ENCODE measurements around the gene CHST12.
"Not testable (repeated sequence)": the region's sequence is repeated elsewhere in the genome, so short reads cannot be mapped to it uniquely, and the experiment has no call there.

The CHST12 gene

DNA sequence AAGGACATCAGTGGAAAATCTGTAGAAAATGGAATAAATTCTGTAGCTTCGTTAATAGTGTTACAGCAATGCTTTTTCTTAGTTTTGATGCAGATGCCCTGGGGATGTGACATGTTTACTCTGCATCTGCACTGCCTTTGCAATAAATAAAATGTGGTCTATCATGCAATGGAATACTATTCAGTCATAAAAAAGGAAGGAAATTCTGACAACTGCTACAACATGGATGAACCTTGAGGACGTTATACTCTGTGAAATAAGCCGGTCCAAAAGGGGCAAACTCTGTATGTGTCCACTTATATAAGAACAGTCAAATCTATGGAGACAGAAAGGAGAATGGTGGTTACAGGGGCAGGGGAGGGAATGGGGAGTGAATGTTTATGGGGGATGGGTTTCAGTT, 59.3 kb downstream of the CHST12 start:
- DNase-seq: no peak

GRCh38 chr7:2465928-2466327, 62.5 kb downstream of the CHST12 start:
- DNase-seq: no peak

DNA sequence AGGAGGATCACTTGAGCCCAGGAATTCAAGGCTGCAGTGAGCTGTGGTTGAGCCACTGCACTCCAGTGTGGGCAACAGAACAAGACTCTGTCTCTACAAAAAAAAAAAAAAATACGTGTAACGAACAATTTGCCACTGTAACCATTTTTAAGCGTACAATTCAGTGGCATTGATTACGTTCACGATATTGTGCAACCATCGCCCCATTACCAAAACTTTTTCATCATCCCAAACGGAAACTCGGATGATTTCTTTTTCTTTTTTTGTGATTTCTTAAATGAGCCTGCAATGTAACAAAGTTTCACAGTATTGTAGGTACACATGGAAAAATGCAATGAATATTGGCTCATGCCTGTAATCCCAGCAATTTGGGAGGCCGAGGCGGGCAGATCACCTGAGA, 63.3 kb downstream of the CHST12 start:
- DNase-seq: no peak

- DNase-seq: no peak
Measured at GRCh38 chr7:2468227-2468626, 64.8 kb downstream of the CHST12 start.

DNA sequence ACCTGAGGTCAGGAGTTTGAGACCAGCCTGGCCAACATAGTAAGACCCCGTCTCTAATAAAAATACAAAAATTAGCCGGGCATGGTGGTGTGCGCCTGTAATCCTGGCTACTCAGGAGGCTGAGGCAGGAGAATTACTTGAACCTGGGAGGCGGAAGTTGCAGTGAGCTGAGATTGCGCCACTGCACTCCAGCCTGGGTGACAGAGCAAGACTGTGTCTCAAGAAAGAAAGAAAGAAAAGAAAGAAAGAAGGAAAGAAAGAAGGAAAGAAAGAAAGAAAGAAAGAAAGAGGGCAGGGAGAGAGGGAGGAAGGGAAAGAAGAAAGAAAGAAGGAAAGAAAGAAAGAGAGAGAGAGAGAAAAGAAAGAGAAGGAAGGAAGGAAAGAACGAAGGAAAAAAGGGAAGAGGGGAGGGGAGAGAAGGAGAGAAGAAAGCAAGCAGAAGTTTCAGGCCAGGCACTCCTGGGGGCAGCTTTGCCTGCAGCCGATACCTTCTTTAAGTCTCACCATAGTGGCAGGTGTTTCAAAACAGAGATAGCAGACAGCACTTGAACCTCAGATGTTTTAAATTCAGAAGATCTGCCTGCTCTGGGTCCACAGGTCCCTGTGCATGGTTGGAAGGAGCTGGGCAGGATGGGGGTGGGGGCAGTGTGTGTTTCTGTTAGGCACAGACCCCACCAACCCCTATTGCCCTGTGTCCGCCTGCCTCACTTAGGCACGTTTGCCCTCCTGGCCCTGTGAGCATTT, 66.2 kb downstream of the CHST12 start:
- not testable (repeated sequence) for DNase-seq

DNA sequence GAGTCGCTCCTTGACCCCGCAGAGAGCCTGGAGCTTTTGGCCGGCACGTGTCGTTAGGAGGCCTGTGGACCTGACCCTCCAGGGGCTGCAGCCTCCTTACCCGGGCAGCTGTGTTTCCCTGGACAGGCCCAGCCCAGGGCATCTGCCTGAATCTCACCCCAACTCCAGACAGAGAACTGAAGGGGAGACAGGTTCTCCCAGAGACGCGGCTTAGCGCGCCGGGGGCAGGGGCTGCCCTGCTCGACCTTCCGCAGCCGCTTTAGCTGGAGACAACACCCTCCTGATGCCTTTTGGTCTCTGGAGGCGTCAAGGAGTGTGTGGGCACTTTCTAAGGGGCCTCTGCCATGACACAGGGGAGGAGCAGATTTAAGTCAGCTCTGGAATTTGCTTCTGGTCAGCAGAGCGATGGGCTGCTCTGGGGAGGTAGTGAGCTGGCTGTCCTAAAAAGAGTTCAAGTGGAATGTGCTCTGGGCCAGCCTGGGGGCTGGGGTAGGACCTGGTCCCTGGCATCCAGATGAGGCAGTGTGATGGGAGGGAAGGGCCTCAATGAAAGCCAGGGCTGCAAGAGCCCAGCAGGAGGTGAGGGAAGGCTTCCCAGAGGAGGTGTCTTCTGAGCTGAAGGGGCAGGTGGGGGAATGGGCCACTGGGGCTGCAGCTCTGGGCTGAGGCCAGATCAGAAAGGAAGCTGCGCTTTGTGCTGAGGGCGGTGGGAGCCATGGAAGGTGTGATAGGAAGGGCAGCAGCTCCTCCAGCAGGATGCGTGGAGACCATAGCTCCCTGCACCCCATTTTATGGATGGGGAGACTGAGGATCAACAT, 67.0 kb downstream of the CHST12 start:
- no peak for DNase-seq

GRCh38 chr7:2471022-2471329, 67.6 kb downstream of the CHST12 start:
- DNase-seq: no peak

GRCh38 chr7:2471396-2471795, 68.0 kb downstream of the CHST12 start:
- no peak for DNase-seq

GRCh38 chr7:2472739-2473138, 69.3 kb downstream of the CHST12 start:
- no peak for DNase-seq

DNA sequence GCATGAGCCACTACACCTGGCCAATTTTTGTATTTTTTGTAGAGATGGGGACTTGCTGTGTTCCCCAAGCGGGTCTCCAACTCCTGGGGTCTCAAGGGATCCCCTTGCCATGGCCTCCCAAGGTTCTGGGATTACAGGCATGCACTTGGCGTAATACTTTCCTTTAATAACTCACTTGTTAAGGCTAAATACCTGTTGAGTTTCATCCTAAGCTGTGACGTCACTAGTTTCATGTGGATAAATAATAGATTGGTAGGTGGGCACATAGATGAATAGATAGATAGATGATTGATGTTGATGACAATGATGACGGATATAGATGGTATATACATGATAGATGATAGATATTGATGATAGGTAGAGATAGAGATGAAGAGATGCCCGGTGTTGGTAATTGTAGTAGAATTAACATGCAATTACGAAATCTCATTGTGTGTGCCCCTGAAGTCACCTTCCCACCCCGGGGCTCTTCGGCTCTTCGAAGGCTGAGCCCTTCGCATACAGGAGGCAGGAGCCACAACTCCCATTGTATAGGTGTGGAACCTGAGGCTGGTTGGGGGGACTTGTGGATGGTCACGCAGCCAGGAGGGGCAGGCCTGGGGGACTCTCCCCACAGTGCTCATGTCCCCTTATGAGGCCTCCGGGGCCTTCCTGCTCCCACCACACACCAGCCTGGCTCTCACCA, 70.2 kb downstream of the CHST12 start:
- DNase-seq: no peak

DNA sequence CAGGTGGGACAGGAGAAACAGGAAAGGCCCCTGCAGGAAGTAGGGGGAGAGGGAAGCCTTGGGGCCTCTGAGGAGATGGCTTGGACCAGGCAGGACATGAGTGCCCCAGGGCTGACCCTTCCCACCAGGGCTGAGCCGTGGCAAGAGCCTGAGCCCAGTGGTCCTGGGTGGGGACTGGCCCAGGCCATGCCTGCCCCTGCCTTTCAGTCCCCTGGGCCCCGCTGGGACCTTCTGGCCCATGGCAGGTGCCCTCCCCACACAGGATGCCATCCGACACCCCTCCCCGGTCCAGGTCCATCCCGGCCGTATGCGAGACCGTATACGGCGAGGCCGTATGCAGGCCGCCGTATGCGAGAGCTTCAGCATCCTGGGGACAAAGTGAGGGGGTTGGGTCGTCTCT, 70.8 kb downstream of the CHST12 start:
- no peak for DNase-seq

GRCh38 chr7:2474813-2475677, 71.6 kb downstream of the CHST12 start:
- DNase-seq: no peak

DNA sequence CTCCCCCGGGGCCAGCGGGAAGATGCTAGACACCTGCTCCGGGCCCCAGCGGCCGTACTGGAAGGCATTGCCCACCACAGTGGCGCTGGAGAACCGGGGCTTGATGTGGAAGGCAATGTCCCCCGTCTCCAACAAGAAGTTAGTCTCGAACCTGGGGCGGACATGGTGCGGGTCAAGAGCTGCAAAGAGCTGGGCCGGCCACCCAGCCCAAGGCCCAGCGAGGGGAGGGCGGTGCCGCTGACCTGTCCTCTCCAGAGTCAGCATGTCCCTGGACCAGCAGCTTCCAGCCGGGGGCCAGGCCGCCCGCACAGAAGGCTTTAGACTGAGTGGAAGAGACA, 72.2 kb downstream of the CHST12 start:
- no peak for DNase-seq

DNA sequence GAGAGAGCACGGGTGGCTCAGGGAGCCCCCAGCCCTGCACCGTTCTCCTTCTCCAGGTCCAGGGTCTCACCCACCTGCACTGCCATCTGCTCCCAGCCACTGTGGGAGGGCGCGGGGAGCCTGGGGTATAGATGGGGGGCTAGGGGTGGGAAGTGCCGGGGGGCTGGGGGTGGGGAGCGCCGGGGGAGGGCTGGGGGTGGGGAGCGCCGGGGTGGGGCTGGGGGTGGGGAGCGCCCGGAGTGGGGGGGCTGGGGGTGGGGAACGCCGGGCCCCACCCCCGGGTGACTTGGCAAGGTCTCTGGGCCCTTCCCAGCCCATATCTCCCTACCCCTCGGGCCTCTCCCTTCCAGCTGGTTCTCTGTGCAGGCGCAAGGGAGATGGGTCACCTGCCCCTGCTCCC, 72.9 kb downstream of the CHST12 start, which contains the start of gene GRIFIN:
GRIFIN (minus strand) TSS at position 101 of the 400 bp plus-strand sequence; CDS start at position 86, 15 bp downstream.
- no peak for DNase-seq

DNA sequence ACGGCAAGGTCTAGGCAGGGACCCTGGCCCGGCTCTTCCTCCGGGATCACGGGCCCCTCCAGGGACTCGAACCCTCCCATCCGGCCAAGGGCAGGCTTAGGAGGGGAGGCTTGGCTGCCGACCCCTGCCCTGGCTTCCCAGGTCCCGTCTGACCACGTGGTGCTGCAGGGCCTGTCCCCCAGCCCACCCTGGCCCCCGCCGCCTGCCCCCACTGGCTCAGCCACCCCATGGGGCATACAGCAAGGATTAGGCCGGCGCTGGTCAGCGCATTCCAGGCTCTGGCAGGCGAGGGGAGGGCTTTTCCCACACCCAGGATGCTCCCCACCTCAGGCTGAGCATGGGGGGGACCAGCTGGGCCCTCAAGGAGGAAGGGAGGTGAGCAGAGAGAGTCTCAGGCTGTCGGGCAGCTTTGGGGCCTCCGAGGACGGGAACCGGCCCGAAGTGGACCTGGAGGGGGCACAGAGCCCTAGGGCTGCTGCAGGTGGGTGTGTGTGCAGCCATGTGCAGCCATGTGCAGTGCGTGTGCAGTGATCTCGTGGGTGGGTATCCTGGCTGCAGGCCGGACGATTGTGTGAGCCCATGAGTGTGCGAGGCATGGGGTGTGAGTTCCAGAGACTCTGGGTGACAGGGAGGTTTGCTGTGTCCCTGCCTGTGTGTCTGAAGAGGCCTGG, 73.5 kb downstream of the CHST12 start:
- DNase-seq: no peak

DNA sequence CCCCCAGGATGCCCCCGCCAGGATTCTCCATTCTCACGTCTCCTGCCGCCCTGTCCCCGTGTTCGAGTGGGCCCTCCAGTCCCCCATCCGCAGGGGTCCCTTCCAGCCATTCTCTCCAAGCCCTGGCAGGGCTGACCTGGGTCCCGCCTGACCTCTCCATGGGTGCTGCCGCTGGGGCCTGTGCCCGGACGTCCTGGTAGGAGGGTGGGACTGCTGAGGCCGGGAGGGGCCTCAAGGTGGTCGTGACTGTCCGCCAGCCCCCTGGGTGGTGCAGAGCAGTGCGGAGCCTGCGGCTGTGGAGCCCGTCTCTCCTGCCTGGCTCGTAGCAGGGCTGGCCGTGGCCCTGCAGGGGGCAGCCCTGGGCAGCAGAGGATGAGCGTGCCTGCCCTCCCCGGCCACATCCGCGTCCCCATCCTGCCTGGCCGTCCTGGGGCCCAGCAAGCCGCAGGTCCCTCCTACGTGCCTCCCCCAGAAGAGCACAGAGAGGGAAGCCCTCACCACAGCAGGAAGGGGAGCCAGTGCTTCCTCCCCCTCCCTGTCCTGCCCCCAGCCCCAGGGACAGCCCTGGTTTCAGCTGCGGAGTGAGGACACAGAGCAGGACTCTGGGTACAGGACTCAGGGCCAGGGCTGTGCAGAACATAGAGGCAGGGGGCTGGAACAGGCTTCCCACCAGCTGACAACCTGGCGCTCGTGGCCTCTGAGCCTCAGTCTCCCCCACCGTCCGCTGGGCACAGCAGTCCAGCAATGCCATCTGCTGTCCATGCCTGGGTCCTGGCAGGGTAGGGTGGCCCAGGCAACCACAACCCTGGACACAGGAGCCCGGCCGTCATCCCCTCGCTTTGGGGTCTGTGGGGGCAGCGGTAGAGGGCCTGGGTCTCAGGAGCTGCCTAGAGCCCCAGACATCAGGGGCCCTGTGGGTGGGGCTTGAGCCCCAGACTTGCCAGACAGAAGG, 74.3 kb downstream of the CHST12 start:
- peak; percentile 60 for DNase-seq

DNA sequence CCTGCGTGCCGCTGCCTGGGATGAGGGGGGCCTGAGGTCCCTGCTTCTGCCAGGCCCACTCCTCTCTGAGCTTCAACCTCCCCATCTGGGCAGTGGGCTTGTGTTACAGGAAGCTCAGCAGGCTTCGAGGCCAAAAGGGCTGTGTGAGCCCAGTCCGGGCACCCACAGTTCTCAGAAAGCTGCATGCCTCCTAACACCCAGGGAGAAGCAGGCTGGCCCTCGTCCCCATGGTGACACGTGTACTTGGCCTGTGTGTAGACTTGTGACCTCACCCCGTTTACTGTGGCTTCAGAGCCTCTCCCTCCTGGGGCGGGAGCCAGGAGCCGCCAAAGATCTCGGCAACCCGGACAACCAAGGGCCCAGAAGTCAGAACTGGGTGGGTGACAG, 75.0 kb downstream of the CHST12 start:
- peak; percentile 43 for DNase-seq

DNA sequence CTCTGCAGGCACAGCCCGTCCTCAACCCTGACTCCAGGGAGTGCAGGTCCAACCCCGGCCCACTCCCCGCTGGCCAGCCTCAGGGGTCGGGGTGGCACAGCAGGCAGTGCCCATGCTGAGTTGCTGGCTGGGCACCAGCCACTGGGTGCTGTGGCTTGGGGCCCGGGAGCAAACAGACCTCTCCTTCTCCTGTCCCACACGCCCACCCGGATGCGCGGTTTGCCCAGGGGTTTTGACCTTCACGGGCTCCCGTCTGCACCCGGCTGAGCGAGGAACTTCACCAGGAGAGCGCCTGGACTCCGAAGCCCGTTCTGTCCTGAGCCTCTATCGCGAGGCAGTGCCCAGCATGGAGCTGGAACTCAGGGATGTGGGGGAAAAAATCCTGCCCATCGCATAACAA, 75.4 kb downstream of the CHST12 start:
- no peak for DNase-seq

DNA sequence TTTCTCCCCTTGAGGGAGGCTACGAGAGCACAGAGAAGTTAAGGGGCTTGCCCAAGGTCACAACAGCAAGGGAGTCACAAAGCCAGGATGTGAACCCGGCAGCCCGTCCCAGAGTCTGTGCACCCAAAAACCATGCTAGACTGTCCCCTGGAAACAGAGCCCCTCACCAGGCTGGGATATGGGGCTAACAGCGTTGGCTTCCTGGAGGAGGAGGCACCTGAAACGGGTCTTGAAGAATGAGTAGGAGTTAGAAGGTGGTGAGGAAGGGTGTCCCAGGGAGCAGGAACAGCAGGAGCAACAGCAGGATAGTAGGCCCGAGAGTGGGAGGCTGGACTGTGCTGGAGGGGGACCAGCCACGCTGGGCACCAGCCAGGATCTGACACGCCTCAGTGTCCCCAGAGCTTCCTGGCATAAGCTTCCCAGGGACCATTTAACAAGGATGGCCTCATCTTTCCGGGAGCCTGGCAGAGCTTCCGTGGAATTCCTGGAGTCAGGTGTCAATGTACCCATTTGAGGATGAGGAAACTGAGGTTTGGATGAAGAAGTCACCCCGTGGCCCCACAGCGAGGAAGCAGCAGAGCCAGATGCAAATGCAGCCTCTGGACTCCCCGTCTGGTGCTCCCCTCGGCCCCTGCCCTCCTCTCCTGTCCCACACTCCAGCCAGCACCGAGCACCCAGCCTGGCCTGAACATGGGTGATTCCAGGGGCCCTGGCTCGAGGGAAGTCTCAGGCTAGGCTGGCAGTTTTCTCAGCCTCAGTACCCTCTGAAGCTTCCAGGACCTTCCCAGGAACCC, 76.1 kb downstream of the CHST12 start:
- DNase-seq: no peak

DNA sequence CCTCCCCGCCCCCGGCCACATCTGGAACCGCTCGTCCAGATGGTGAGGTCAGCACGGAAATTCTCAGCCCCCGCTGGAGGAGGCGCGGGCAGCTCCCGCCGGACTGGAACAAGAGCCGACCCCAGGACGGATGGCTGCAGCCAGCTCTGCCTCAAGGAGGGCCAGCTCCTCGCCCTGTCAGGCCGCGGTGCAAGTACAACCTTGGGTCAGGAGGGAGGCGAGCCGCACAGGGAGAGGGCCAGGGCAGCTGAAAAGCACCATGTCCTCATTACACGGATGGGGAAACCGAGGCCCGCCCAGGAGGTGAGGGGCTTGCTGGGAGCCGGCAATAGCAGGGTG, 76.6 kb downstream of the CHST12 start:
- DNase-seq: no peak
